HEK293 (cell line): ENCODE results near the gene XDH.

Experiments
- CTCF ChIA-PET: fragments of 350-600 bp; formaldehyde crosslinking; extraction: SDS; loops from one replicate; lab custom pipeline; 2021; ENCODE audit warnings: antibody characterized with exemption; lab: Yijun Ruan, JAX
- POLR2A ChIA-PET: fragments of 300-600 bp; formaldehyde crosslinking; extraction: SDS; loops from one replicate; lab custom pipeline; 2020; ENCODE audit warnings: antibody characterized with exemption, inconsistent platforms; lab: Yijun Ruan, JAX
- H3K27ac ChIP-seq: fragments of 200-500 bp; sonication (Bioruptor generic); 2 replicates; pipeline ENCODE4 v1.5.1; 2014; ENCODE audit warnings: low read depth, low read length, control low read depth, inconsistent platforms; ENCODE audit errors: extremely low read depth
- H3K36me3 ChIP-seq, 2 experiments: fragments of 200-500 bp in 1 of 2; sonication (Bioruptor generic) in 1 of 2; 1 replicate in 1 of 2; 2 replicates in 1 of 2; pipeline ENCODE4 v1.5.1; 2014 to 2017; ENCODE audit warnings: inconsistent platforms in 2 of 2, low read length in 2 of 2; ENCODE audit not compliant: control insufficient read depth in 2 of 2, insufficient read depth in 1 of 2
- H3K4me1 ChIP-seq: fragments of 200-500 bp; sonication (Bioruptor generic); 2 replicates; pipeline ENCODE4 v1.5.1; 2014; ENCODE audit warnings: mild to moderate bottlenecking, low read length, inconsistent platforms; ENCODE audit not compliant: control insufficient read depth, insufficient read depth
- H3K4me3 ChIP-seq: 2 replicates; pipeline ENCODE4 v1.5.1; 2011; ENCODE audit warnings: low read depth, mild to moderate bottlenecking, control low read depth, low read length, moderate library complexity
- H3K9me3 ChIP-seq: fragments of 200-500 bp; sonication (Bioruptor generic); 2 replicates; pipeline ENCODE4 v1.5.1; 2014; ENCODE audit warnings: low read depth, low read length, inconsistent platforms; ENCODE audit not compliant: control insufficient read depth, insufficient read depth
- GLIS1 ChIP-seq: fragments of 450-650 bp; formaldehyde crosslinking; IDR thresholded peaks from 2 replicates; pipeline ENCODE4 v1.5.1; 2016; ENCODE audit warnings: missing biosample characterization, missing genetic modification characterization
- REPIN1 ChIP-seq: fragments of 450-650 bp; formaldehyde crosslinking; IDR thresholded peaks from 2 replicates; pipeline ENCODE4 v1.5.1; 2017; ENCODE audit warnings: missing biosample characterization, missing genetic modification characterization, low read depth
- ZBTB17 ChIP-seq: fragments of 450-650 bp; formaldehyde crosslinking; IDR thresholded peaks from 2 replicates; pipeline ENCODE4 v1.5.1; 2016; ENCODE audit warnings: missing biosample characterization, missing genetic modification characterization
- ZBTB21 ChIP-seq: fragments of 450-650 bp; formaldehyde crosslinking; IDR thresholded peaks from 2 replicates; pipeline ENCODE4 v1.5.1; 2017; ENCODE audit warnings: missing biosample characterization, missing genetic modification characterization
- ZNF138 ChIP-seq: fragments of 450-650 bp; formaldehyde crosslinking; IDR thresholded peaks from 2 replicates; pipeline ENCODE4 v1.5.1; 2016; ENCODE audit warnings: missing biosample characterization, missing genetic modification characterization, borderline replicate concordance
- ZNF174 ChIP-seq: fragments of 450-650 bp; formaldehyde crosslinking; IDR thresholded peaks from 2 replicates; pipeline ENCODE4 v1.5.0; 2017; ENCODE audit warnings: missing biosample characterization, mild to moderate bottlenecking, missing genetic modification characterization
- ZNF354C ChIP-seq: fragments of 450-650 bp; formaldehyde crosslinking; IDR thresholded peaks from 2 replicates; pipeline ENCODE4 v1.5.1; 2016; ENCODE audit warnings: missing biosample characterization, missing genetic modification characterization, low read depth, borderline replicate concordance
- ZNF514 ChIP-seq: fragments of 450-650 bp; formaldehyde crosslinking; IDR thresholded peaks from 2 replicates; pipeline ENCODE4 v1.5.1; 2016; ENCODE audit warnings: missing biosample characterization, missing genetic modification characterization
- ZNF600 ChIP-seq: fragments of 450-650 bp; formaldehyde crosslinking; IDR thresholded peaks from 2 replicates; pipeline ENCODE4 v1.5.1; 2016; ENCODE audit warnings: missing biosample characterization, missing genetic modification characterization
- ZNF664 ChIP-seq: fragments of 450-650 bp; formaldehyde crosslinking; IDR thresholded peaks from 2 replicates; pipeline ENCODE4 v1.5.1; 2016; ENCODE audit warnings: missing biosample characterization, missing genetic modification characterization
- ZNF792 ChIP-seq: fragments of 450-650 bp; formaldehyde crosslinking; IDR thresholded peaks from 2 replicates; pipeline ENCODE4 v1.5.1; 2016; ENCODE audit warnings: missing biosample characterization, missing genetic modification characterization
- ZNF830 ChIP-seq: fragments of 450-650 bp; IDR thresholded peaks from 2 replicates; pipeline ENCODE4 v1.5.0; 2018; ENCODE audit warnings: missing biosample characterization, missing genetic modification characterization, low read depth, mild to moderate bottlenecking, moderate library complexity
- ZXDB ChIP-seq: fragments of 450-650 bp; formaldehyde crosslinking; IDR thresholded peaks from 2 replicates; pipeline ENCODE4 v1.5.1; 2016; ENCODE audit warnings: missing biosample characterization, missing genetic modification characterization
- TF ChIP-seq, protein P1 (sequence below): fragments of 450-650 bp; formaldehyde crosslinking; IDR thresholded peaks from 2 replicates; pipeline ENCODE4 v1.5.1; 2016; ENCODE audit warnings: missing biosample characterization, missing genetic modification characterization
- TF ChIP-seq, protein P2 (sequence below): fragments of 450-650 bp; formaldehyde crosslinking; conservative IDR thresholded peaks from 2 replicates; pipeline ENCODE4 v1.5.1; 2016; ENCODE audit warnings: low read depth, missing biosample characterization, missing genetic modification characterization
- TF ChIP-seq, protein P3 (sequence below): IDR thresholded peaks from 2 replicates; pipeline ENCODE4 v1.6.1; 2011; ENCODE audit warnings: mild to moderate bottlenecking, low read depth, low read length, borderline replicate concordance
- TF ChIP-seq, protein P4 (sequence below): fragments of 450-650 bp; formaldehyde crosslinking; IDR thresholded peaks from 2 replicates; pipeline ENCODE4 v1.5.1; 2016; ENCODE audit warnings: missing biosample characterization, missing genetic modification characterization
- TF ChIP-seq, protein P5 (sequence below): fragments of 450-650 bp; formaldehyde crosslinking; conservative IDR thresholded peaks from 2 replicates; pipeline ENCODE4 v1.5.1; 2016; ENCODE audit warnings: low read depth, missing biosample characterization, missing genetic modification characterization

Gene XDH

DNA sequence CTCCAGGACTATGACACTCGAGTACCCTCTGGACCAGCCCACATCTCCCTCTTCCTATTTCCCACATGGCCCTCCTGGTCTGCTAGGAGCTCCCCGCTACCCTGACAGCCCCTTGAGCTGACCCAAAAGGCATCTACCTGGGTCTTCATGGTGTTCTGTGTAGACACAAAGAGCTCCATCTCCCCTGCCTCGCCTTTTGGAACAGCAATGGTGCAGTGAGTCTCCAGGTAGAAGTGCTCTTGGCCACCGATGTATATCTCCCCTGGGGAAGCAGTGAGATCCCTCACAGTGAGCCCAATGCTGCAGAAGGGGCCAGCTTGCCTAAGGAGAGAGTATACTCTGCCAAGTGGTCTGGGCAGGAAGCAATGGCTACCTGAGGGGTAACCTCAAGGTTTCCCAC lies 47.8 kb downstream of the XDH start (continued):
- TF ChIP-seq, protein P1, sequence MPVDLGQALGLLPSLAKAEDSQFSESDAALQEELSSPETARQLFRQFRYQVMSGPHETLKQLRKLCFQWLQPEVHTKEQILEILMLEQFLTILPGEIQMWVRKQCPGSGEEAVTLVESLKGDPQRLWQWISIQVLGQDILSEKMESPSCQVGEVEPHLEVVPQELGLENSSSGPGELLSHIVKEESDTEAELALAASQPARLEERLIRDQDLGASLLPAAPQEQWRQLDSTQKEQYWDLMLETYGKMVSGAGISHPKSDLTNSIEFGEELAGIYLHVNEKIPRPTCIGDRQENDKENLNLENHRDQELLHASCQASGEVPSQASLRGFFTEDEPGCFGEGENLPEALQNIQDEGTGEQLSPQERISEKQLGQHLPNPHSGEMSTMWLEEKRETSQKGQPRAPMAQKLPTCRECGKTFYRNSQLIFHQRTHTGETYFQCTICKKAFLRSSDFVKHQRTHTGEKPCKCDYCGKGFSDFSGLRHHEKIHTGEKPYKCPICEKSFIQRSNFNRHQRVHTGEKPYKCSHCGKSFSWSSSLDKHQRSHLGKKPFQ (tag by site-specific recombination): no peak
- no peak for TF ChIP-seq ZNF138 (tag by site-specific recombination)

DNA sequence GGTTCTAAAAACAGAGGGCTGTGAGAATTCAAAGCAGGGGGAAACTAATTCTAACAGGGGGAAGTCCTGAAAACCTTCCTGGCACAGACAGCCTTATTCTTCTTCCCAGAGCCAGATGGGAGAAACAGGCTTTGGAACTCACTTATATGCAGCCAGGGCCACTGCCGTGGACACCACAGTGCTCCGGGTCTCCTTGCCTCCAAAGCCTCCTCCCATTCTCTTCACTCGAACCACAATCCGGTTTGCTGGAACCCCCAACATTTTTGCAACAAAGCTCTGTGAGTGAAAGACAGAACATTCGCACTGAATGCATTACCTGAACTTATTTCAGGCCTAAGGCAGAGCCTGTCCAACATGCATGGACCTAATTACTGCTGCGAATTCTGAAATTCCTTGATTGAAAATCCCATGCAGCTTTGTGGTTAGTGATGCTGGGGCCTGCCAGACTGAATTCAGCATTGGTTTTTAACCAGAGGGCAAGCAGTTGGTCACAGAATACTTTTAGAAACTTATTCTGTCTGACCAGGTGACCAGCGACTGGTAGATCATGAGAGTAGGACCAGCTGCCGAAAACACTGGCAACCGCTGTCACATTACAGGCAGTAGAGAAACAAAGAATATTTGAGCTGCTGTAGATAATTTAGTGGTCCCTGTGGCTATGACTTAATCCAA lies 48.6 kb downstream of the XDH start:
- no peaks in the 10 kb centered on the region for H3K36me3 ChIP-seq

More for the DNA sequence above, 48.6 kb downstream of the XDH start:
- Histone ChIP-seq H3K9me3 (no peaks in the 10 kb centered on the region), H3K27ac (no peak overlapping the region), H3K4me3 (no peak overlapping the region), H3K4me1 (no peaks in the 10 kb centered on the region)
- TF ChIP-seq ZNF600 (tag by site-specific recombination) (no peak), ZNF514 (no peak), REPIN1 (no peak), ZBTB17 (no peak), ZNF138 (tag by site-specific recombination) (no peak), ZNF174 (no peak), ZXDB (tag by site-specific recombination) (no peak), GLIS1 (tag by site-specific recombination) (no peak), ZNF664 (tag by site-specific recombination) (no peak), ZNF354C (tag by site-specific recombination) (no peak), ZNF830 (no peak), ZBTB21 (tag by site-specific recombination) (no peak), ZNF792 (tag by site-specific recombination) (no peak)
- TF ChIP-seq, protein P2, sequence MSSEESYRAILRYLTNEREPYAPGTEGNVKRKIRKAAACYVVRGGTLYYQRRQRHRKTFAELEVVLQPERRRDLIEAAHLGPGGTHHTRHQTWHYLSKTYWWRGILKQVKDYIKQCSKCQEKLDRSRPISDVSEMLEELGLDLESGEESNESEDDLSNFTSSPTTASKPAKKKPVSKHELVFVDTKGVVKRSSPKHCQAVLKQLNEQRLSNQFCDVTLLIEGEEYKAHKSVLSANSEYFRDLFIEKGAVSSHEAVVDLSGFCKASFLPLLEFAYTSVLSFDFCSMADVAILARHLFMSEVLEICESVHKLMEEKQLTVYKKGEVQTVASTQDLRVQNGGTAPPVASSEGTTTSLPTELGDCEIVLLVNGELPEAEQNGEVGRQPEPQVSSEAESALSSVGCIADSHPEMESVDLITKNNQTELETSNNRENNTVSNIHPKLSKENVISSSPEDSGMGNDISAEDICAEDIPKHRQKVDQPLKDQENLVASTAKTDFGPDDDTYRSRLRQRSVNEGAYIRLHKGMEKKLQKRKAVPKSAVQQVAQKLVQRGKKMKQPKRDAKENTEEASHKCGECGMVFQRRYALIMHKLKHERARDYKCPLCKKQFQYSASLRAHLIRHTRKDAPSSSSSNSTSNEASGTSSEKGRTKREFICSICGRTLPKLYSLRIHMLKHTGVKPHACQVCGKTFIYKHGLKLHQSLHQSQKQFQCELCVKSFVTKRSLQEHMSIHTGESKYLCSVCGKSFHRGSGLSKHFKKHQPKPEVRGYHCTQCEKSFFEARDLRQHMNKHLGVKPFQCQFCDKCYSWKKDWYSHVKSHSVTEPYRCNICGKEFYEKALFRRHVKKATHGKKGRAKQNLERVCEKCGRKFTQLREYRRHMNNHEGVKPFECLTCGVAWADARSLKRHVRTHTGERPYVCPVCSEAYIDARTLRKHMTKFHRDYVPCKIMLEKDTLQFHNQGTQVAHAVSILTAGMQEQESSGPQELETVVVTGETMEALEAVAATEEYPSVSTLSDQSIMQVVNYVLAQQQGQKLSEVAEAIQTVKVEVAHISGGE (tag by site-specific recombination): no peak
- TF ChIP-seq, protein P3, sequence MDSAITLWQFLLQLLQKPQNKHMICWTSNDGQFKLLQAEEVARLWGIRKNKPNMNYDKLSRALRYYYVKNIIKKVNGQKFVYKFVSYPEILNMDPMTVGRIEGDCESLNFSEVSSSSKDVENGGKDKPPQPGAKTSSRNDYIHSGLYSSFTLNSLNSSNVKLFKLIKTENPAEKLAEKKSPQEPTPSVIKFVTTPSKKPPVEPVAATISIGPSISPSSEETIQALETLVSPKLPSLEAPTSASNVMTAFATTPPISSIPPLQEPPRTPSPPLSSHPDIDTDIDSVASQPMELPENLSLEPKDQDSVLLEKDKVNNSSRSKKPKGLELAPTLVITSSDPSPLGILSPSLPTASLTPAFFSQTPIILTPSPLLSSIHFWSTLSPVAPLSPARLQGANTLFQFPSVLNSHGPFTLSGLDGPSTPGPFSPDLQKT: no peak
- TF ChIP-seq, protein P4, sequence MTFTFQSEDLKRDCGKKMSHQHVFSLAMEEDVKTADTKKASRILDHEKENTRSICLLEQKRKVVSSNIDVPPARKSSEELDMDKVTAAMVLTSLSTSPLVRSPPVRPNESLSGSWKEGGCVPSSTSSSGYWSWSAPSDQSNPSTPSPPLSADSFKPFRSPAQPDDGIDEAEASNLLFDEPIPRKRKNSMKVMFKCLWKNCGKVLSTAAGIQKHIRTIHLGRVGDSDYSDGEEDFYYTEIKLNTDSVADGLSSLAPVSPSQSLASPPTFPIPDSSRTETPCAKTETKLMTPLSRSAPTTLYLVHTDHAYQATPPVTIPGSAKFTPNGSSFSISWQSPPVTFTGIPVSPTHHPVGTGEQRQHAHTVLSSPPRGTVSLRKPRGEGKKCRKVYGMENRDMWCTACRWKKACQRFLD (tag by site-specific recombination): no peak
- TF ChIP-seq, protein P5, sequence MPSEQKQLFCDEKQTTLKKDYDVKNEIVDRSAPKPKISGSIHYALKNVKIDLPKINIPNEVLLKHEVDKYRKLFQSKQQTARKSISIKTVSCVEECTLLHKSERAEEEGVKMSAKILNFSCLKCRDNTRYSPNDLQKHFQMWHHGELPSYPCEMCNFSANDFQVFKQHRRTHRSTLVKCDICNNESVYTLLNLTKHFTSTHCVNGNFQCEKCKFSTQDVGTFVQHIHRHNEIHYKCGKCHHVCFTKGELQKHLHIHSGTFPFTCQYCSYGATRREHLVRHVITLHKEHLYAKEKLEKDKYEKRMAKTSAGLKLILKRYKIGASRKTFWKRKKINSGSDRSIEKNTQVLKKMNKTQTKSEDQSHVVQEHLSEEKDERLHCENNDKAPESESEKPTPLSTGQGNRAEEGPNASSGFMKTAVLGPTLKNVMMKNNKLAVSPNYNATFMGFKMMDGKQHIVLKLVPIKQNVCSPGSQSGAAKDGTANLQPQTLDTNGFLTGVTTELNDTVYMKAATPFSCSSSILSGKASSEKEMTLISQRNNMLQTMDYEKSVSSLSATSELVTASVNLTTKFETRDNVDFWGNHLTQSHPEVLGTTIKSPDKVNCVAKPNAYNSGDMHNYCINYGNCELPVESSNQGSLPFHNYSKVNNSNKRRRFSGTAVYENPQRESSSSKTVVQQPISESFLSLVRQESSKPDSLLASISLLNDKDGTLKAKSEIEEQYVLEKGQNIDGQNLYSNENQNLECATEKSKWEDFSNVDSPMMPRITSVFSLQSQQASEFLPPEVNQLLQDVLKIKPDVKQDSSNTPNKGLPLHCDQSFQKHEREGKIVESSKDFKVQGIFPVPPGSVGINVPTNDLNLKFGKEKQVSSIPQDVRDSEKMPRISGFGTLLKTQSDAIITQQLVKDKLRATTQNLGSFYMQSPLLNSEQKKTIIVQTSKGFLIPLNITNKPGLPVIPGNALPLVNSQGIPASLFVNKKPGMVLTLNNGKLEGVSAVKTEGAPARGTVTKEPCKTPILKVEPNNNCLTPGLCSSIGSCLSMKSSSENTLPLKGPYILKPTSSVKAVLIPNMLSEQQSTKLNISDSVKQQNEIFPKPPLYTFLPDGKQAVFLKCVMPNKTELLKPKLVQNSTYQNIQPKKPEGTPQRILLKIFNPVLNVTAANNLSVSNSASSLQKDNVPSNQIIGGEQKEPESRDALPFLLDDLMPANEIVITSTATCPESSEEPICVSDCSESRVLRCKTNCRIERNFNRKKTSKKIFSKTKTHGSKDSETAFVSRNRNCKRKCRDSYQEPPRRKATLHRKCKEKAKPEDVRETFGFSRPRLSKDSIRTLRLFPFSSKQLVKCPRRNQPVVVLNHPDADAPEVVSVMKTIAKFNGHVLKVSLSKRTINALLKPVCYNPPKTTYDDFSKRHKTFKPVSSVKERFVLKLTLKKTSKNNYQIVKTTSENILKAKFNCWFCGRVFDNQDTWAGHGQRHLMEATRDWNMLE (tag by site-specific recombination): no peak
- ChIA-PET POLR2A (no interaction called here), CTCF (interaction anchor here (0.6 to 0.9 kb wide), 2 partner anchors 19 to 137 kb away, joined by 3 to 5 read pairs; no protein-coding TSS in a partner anchor)
